GM18517 (cell line): ENCODE measurements around the gene LRRC32.

Experiments used
- ATAC-seq: cut with Tn5 transposase; IDR thresholded peaks from one replicate; pipeline ENCODE4 v1.9.1; 2021; ENCODE audit warnings: mild to moderate bottlenecking, moderate library complexity; ENCODE audit not compliant: unreplicated experiment

The LRRC32 gene, protein sequence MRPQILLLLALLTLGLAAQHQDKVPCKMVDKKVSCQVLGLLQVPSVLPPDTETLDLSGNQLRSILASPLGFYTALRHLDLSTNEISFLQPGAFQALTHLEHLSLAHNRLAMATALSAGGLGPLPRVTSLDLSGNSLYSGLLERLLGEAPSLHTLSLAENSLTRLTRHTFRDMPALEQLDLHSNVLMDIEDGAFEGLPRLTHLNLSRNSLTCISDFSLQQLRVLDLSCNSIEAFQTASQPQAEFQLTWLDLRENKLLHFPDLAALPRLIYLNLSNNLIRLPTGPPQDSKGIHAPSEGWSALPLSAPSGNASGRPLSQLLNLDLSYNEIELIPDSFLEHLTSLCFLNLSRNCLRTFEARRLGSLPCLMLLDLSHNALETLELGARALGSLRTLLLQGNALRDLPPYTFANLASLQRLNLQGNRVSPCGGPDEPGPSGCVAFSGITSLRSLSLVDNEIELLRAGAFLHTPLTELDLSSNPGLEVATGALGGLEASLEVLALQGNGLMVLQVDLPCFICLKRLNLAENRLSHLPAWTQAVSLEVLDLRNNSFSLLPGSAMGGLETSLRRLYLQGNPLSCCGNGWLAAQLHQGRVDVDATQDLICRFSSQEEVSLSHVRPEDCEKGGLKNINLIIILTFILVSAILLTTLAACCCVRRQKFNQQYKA

GRCh38 chr11:76670485-76671236, at the start of gene LRRC32:
Gene LRRC32 (minus strand): TSS chr11:76670747. CDS start chr11:76665954, 4,793 bp downstream.
- no peak for ATAC-seq

DNA sequence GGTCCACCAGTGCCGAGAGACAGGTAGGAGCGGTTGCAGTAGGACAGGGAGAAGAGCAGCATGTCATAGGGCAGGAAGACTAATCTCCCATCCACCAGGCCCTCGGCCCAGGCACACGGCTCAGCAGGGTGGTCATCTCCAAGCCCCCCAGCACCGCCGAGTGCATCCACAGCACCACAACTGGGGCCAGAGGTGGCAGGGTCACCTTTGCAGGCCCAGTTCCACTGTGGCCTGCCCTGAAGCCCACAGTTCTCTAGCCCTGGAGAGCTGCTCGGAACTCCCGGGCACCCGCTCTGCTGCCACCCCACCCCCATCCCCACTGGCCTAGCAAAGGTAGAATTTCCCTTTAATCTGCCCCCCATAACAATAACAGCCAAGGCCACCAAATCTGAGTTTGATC, 49.1 kb upstream of the LRRC32 start:
- no peak for ATAC-seq

DNA sequence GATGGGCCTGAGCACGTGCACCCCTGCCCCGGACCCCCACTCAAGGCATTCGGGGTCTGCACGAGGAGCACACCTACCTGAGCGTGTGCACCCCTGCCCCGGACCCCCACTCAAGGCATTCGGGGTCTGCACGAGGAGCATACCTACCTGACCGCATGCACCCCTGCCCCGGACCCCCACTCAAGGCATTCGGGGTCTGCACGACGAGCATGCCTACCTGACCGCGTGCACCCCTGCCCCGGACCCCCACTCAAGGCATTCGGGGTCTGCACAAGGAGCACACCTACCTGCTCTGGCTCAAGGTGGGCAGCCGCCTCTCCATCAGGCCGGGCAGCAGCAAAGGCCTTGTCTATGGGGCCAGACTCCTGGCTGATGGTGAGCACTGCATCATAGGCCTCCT, 48.7 kb upstream of the LRRC32 start:
- ATAC-seq, result no peak

- ATAC-seq, result no peak
These were observed 47.3 kb upstream of the LRRC32 start for GRCh38 chr11:76717816-76718215.

- no peak for ATAC-seq
These were observed 46.8 kb upstream of the LRRC32 start for GRCh38 chr11:76717369-76717768.

GRCh38 chr11:76716268-76716667, 45.7 kb upstream of the LRRC32 start:
- no peak for ATAC-seq

DNA sequence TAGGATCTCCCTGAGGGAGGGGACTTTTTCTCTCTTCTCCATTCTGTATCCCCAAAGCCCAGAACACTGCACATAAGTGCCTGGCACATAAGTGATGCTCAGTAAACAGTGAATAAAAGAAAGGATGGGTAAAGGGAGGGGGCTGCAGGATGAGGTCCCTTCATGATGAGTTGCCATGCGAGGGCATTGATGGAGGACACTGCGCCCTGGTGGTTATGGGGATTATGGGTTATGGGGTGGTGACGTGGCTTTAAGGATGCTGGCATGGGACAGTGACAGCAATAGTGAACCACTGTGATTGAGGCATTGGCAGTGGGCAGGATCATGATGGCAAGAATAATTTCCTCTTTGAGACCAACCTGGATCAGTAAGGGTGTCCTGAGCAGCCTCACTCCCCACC, 43.9 kb upstream of the LRRC32 start:
- no peak for ATAC-seq

DNA sequence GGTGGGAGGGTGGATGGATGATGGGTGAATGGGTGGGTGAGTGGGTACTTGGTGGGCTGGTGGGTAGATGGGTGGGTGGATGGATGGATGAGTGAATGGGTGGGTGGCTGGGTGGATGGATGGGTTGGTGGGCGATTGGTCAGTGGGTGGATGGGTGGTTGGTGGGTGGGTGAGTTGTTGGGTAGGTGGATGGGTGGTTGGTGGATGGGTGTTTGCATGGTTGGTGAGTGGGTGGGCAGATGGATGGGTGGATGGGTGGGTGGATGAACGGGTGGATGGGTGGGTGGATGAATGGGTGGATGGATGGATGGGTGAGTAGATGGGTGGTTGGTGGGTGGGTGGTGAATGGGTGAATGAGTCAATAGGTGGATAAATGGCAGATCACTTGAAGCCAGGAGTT, 43.0 kb upstream of the LRRC32 start:
- no peak for ATAC-seq

- no peak for ATAC-seq
These were observed 41.6 kb upstream of the LRRC32 start for GRCh38 chr11:76712125-76712524.

- ATAC-seq, result no peak
These were observed 39.2 kb upstream of the LRRC32 start for GRCh38 chr11:76709756-76710155.

GRCh38 chr11:76708972-76709660, 38.6 kb upstream of the LRRC32 start:
- no peak for ATAC-seq

GRCh38 chr11:76707293-76707825, 36.8 kb upstream of the LRRC32 start:
- ATAC-seq, result no peak

DNA sequence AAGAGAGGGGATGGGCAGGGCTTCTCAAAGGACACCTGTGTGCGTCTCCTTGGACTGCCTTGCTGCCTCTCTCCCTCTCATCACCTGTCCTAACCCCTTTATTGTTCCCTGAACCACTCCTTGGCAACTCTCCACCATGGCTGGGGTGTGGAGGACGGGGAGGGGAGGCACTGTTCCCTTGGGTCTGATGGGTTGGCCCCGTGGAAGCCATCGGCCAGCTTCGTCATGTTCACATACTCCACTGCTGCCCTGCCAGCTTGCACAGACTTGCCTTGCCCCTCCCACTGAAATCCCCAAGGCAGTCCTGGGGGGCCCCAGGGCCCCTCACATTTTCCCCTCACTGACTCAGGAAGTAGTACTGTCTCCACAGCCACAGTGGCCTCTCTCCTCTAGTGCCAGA, 36.1 kb upstream of the LRRC32 start:
- no peak for ATAC-seq

GRCh38 chr11:76705826-76706225, 35.3 kb upstream of the LRRC32 start:
- no peak for ATAC-seq

- ATAC-seq, result no peak
These were observed 33.8 kb upstream of the LRRC32 start for GRCh38 chr11:76704171-76704948.

GRCh38 chr11:76703707-76704106, 33.2 kb upstream of the LRRC32 start:
- ATAC-seq, result no peak

DNA sequence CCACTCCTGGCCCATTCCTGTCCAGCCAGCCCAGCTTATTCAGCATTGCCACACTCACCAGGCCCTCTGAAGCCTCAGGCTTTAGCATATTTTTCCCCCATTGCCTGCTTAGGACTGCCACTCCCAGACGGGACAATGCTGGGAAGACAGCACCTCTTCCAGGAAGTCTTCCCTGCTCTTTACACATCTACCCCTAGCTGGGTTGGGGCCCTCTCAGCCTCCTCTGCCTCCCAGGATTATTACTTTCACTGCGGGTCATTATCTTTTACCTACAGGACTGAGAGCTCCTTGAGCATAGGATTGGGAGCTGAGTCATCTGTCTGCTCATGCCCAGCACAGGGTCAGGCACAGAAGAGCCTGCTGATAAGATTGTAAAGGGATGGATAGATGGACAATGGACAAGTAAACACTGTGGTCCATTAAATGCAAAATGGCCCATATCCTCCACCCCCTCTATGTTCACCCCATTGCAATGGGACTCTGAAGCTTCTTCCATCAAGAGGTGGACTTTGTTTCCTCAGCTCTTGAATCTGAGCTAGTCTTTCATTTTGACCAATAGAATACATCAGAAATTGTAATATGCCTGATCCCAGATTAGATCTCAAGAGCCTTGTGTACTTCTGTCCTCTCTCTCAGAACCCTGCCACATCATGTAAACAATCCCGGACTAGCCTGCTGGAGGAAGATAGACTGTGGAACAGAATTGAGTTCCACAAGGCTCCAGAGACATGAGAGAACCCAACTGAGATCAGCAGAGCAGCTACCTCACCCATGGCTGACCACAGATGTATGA, 32.0 kb upstream of the LRRC32 start:
- no peak for ATAC-seq

- ATAC-seq, result no peak
These were observed 30.9 kb upstream of the LRRC32 start for GRCh38 chr11:76701294-76702040.
